ENCODE results near the gene MDM2.
"Not testable (repeated sequence)": the region's sequence is repeated elsewhere in the genome, so short reads cannot be mapped to it uniquely, and the experiment has no call there.

MDM2 gene

GRCh38 chr12:68824597-68825250 lies 16.7 kb downstream of the MDM2 start:
- H3K4me3 ChIP-seq (ENCODE audit: low read depth, low read length): no peak overlapping the region

- H3K4me3 ChIP-seq (ENCODE audit: low read depth, low read length): no peak overlapping the region
Observed at GRCh38 chr12:68825569-68826217, 17.7 kb downstream of the MDM2 start.

DNA sequence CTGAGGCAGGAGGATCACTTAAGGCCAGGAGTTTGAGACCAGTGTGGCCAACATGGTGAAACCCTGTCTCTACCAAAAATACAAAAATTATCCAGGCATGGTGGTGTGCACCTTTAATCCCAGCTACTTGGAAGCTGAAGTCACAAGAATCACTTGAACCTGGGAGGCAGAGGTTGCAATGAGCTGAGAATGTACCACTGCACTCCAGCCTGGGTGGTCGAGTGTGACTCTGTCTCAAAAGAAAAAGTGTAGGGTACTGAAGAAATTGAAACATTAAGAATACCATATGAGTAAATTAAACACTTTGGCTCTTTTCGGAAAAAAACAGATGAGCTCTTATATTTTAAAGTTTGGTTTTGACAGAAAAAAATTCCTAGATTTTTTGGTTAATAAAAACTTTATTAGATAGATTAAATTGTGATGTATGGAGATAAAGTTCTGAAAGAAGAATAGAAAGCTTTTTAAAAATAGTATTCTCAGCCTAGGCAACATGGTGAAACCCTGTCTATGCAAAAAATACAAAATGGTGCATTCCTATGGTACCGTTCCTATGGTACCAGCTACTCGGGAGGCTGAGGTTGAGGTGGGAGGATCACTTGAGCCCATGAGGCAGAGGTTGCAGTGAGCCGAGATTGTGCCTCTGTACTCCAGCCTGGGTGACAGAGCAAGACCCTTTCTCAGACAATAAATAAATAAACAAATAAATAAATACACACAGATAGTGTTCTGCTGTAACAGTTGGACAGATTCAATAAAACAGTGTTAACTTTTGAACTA lies 20.1 kb downstream of the MDM2 start:
- no peak overlapping the region for H3K4me3 ChIP-seq (ENCODE audit: low read depth, low read length)

- no peak overlapping the region for H3K4me3 ChIP-seq (ENCODE audit: low read depth, low read length)
Observed at GRCh38 chr12:68828672-68829068, 20.7 kb downstream of the MDM2 start.

DNA sequence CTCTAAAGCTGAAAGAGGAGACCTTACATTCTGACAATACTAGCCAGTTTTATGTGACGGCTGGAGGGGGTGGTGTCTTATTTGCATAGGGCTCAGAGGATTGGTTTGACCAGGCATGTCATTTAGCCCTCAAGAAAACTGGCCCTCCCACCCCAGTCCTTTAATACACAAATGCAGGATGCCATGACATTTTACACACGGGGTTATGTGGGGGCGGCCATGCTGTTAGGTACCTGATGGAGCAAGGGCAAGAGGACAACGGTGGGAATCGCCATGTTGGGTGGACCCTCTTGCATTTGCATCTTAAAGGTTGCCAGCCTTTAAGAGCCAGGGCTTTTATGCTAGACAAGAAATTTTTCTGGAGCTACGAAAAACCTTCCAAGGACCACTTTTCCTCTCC lies 23.3 kb downstream of the MDM2 start:
- no peak overlapping the region for H3K4me3 ChIP-seq (ENCODE audit: low read depth, low read length)

DNA sequence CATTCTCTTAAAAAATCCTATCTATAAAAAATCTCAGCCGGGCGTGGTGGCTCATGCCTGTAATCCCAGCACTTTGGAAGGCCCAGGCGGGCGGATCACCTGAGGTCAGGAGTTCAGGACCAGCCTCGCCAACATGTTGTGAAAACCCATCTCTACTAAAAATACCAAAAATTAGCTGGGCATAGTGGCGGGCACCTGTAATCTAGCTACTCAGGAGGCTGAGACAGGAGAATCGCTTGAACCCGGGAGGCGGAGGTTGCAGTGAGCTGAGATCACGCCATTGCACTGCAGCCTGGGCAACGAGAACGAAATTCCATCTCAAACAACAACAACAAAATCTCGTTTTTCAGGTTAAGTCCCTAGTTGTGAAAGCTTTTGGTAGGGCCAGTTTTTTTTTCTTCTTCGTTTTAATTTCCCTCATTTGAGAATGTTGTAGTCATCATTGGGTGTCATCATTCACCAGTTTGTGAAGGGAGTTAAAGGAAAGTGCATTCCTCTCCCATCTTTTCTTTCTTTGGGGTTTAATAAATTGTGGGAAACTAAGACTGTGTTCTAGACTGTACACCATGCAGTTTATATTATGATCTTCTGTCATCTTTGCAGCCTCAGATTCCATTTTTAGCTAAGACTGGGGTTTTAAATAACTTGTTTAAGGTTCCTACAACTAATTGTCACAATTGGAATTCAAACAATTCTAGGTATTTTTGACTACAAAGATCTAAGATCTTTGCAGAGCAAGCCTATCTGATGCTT lies 23.9 kb downstream of the MDM2 start:
- no peak overlapping the region for H3K4me3 ChIP-seq (ENCODE audit: low read depth, low read length)

GRCh38 chr12:68832504-68832867 lies 24.5 kb downstream of the MDM2 start:
- H3K4me3 ChIP-seq (ENCODE audit: low read depth, low read length): no peak overlapping the region

GRCh38 chr12:68833508-68833907 lies 25.5 kb downstream of the MDM2 start:
- no peak overlapping the region for H3K4me3 ChIP-seq (ENCODE audit: low read depth, low read length)

GRCh38 chr12:68835333-68835908 lies 27.4 kb downstream of the MDM2 start:
- H3K4me3 ChIP-seq (ENCODE audit: low read depth, low read length): no peak overlapping the region

GRCh38 chr12:68837215-68837614 lies 29.2 kb downstream of the MDM2 start:
- H3K4me3 ChIP-seq (ENCODE audit: low read depth, low read length): no peak overlapping the region

- no peak overlapping the region for H3K4me3 ChIP-seq (ENCODE audit: low read depth, low read length)
Observed at GRCh38 chr12:68838046-68838886, 30.3 kb downstream of the MDM2 start.

DNA sequence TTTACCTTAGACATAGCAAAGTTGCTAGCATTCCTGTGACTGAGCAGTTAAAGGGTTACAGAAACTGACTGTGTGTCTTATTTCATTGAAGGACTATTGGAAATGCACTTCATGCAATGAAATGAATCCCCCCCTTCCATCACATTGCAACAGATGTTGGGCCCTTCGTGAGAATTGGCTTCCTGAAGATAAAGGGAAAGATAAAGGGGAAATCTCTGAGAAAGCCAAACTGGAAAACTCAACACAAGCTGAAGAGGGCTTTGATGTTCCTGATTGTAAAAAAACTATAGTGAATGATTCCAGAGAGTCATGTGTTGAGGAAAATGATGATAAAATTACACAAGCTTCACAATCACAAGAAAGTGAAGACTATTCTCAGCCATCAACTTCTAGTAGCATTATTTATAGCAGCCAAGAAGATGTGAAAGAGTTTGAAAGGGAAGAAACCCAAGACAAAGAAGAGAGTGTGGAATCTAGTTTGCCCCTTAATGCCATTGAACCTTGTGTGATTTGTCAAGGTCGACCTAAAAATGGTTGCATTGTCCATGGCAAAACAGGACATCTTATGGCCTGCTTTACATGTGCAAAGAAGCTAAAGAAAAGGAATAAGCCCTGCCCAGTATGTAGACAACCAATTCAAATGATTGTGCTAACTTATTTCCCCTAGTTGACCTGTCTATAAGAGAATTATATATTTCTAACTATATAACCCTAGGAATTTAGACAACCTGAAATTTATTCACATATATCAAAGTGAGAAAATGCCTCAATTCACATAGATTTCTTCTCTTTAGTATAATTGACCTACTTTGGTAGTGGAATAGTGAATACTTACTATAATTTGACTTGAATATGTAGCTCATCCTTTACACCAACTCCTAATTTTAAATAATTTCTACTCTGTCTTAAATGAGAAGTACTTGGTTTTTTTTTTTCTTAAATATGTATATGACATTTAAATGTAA lies 31.5 kb downstream of the MDM2 start:
- no peak overlapping the region for H3K4me3 ChIP-seq (ENCODE audit: low read depth, low read length)

DNA sequence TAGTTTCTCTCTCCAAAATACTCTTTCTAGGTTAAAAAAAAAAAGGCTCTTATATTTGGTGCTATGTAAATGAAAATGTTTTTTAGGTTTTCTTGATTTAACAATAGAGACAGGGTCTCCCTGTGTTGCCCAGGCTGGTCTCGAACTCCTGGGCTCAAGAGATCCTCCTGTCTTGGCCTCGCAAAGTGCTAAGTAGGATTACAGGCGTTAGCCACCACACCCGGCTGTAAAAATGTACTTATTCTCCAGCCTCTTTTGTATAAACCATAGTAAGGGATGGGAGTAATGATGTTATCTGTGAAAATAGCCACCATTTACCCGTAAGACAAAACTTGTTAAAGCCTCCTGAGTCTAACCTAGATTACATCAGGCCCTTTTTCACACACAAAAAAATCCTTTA lies 33.2 kb downstream of the MDM2 start:
- not testable (repeated sequence) for H3K4me3 ChIP-seq (ENCODE audit: low read depth, low read length)

- H3K4me3 ChIP-seq (ENCODE audit: low read depth, low read length): no peak overlapping the region
Observed at GRCh38 chr12:68841717-68842116, 33.7 kb downstream of the MDM2 start.

- no peak overlapping the region for H3K4me3 ChIP-seq (ENCODE audit: low read depth, low read length)
Observed at GRCh38 chr12:68842123-68842522, 34.1 kb downstream of the MDM2 start.

GRCh38 chr12:68842784-68843567 lies 35.0 kb downstream of the MDM2 start:
- H3K4me3 ChIP-seq (ENCODE audit: low read depth, low read length): no peak overlapping the region

- H3K4me3 ChIP-seq (ENCODE audit: low read depth, low read length): no peak overlapping the region
Observed at GRCh38 chr12:68844318-68844745, 36.4 kb downstream of the MDM2 start.
